ENCODE measurements around the gene CEP164.

- TF ChIP-seq CTCF (IDR thresholded peaks at IDR 0.05; ENCODE audit: insufficient read depth, low read depth, low read length) (no peak), EZH2 (IDR thresholded peaks at IDR 0.05; ENCODE audit: insufficient read depth, low read length) (no peak)
Measured at GRCh38 chr11:117421476-117421875, 93.8 kb downstream of the CEP164 start.

Measured in astrocyte (in vitro differentiated cells and primary cell).